Measurements from ENCODE around the gene NPY5R.

Gene NPY5R

DNA sequence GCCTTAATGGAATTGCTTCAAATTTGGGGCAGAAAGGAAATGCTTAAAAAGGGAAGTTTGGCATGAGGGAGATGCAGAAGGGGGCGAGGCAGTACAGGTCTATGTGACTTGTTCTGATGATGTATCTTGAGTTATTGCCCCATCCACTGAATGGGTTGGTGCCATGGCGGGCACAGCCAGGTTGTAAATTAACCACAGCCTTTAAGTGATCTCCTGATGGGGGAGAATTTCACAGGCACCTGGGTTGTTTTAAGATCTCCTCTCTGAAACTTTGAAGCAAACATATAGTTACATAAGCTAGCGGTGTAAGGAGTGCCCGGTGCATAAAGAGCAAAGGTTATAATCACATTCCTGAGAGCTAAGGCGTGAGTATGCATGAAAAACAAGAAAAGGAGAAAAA is 37.0 kb downstream of the NPY5R start:
- Mint-ChIP-seq H3K27me3 (ENCODE audit: low read depth) (no peaks in the 10 kb centered on the region), H3K36me3 (ENCODE audit: low read depth) (no peaks in the 10 kb centered on the region), H3K4me1 (no peaks in the 10 kb centered on the region), H3K9me3 (no peaks in the 10 kb centered on the region), H3K27ac (peak overlapping the region in 1 of 3 experiments; percentile 85), H3K4me3 (no peak overlapping the region)
- TF ChIP-seq, protein P1, sequence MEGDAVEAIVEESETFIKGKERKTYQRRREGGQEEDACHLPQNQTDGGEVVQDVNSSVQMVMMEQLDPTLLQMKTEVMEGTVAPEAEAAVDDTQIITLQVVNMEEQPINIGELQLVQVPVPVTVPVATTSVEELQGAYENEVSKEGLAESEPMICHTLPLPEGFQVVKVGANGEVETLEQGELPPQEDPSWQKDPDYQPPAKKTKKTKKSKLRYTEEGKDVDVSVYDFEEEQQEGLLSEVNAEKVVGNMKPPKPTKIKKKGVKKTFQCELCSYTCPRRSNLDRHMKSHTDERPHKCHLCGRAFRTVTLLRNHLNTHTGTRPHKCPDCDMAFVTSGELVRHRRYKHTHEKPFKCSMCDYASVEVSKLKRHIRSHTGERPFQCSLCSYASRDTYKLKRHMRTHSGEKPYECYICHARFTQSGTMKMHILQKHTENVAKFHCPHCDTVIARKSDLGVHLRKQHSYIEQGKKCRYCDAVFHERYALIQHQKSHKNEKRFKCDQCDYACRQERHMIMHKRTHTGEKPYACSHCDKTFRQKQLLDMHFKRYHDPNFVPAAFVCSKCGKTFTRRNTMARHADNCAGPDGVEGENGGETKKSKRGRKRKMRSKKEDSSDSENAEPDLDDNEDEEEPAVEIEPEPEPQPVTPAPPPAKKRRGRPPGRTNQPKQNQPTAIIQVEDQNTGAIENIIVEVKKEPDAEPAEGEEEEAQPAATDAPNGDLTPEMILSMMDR (IDR thresholded peaks at IDR 0.05; ENCODE audit: unreplicated experiment in 3 of 3) = no peak

DNA sequence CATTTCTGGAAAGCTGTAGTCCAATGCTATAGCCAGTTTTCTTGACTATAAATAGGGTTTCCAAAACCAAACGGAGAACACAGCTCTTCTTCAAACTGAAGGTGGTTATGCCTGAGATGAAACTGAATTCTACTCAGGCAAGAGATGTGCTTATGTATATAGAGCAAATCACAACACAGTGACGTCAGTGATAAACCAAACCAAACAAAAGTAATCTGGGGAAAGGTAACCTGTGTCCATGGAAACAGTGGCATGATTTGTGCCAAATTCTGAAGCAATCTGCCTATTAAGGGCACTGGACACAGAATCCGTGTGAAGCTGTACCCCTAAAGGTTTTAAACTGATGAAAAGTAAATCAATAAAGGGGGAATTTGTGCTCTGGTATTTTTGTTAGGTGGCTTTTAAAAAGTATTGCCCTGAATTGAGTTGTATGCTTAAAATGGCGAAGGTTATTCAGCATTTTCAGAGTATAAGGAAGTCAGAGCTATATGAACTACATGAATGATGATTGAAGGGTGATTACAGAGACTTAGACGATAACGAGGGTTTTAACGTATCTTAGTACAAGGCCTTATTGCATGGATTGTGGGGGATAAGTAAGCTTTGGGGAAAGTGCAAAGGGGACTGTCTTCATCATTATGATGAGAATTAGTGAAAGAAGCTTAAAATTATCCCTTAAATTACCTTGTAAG is 38.6 kb downstream of the NPY5R start:
- H3K27me3 Mint-ChIP-seq (ENCODE audit: low read depth) = no peaks in the 10 kb centered on the region
- H3K27ac Mint-ChIP-seq = no peak overlapping the region
- no peaks in the 10 kb centered on the region for H3K36me3 Mint-ChIP-seq (ENCODE audit: low read depth)
- H3K4me1 Mint-ChIP-seq = no peaks in the 10 kb centered on the region
- H3K9me3 Mint-ChIP-seq = no peaks in the 10 kb centered on the region
- no peak overlapping the region for H3K4me3 Mint-ChIP-seq
- TF ChIP-seq, protein P1 (IDR thresholded peaks at IDR 0.05; ENCODE audit: unreplicated experiment in 3 of 3) = no peak

DNA sequence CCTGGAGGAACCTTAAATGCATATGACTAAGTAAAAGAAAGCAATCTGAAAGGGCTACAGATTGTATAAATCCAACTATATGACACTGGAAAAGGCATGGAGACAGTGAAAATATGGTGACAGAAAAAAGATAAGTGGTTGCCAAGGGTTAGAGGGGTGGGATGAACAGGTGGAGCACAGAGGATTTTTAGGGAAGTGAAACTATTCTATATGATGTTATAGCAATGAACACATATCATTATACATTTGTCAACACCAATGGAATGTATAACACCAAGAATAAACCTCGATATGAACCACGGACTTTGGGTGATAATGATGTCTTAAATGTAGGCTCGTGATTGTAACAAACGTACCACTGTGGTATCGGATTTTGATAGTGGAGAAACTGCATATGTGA is 40.7 kb downstream of the NPY5R start:
- no peaks in the 10 kb centered on the region for H3K27me3 Mint-ChIP-seq (ENCODE audit: low read depth)
- no peaks in the 10 kb centered on the region for H3K36me3 Mint-ChIP-seq (ENCODE audit: low read depth)
- H3K27ac Mint-ChIP-seq = no peak overlapping the region
- H3K9me3 Mint-ChIP-seq = no peaks in the 10 kb centered on the region
- no peak overlapping the region for H3K4me3 Mint-ChIP-seq
- H3K4me1 Mint-ChIP-seq = no peaks in the 10 kb centered on the region
- TF ChIP-seq, protein P1 (IDR thresholded peaks at IDR 0.05; ENCODE audit: unreplicated experiment in 3 of 3) = no peak

DNA sequence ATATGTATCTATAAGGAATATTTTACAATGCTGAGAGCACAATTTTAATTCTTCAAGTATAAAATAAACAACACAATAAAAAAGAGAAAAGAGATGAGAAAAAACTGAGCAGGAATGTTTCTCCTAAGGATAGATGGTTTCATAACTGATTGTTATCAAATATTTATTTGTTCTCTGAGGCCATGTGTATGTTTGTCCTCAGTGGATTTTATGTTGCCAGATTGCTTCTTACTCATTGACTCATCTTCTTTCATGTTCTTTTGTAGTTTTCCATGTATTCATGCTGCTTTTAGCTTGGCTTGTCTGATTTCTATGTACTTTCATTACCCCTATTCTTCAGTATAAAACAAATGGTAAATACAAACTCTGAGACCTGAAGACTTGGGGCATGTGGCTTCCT is 41.2 kb downstream of the NPY5R start:
- H3K27ac Mint-ChIP-seq = no peak overlapping the region
- H3K27me3 Mint-ChIP-seq (ENCODE audit: low read depth) = no peaks in the 10 kb centered on the region
- no peak overlapping the region for H3K4me3 Mint-ChIP-seq
- no peaks in the 10 kb centered on the region for H3K36me3 Mint-ChIP-seq (ENCODE audit: low read depth)
- no peaks in the 10 kb centered on the region for H3K4me1 Mint-ChIP-seq
- no peaks in the 10 kb centered on the region for H3K9me3 Mint-ChIP-seq
- TF ChIP-seq, protein P1 (IDR thresholded peaks at IDR 0.05; ENCODE audit: unreplicated experiment in 3 of 3) = no peak

DNA sequence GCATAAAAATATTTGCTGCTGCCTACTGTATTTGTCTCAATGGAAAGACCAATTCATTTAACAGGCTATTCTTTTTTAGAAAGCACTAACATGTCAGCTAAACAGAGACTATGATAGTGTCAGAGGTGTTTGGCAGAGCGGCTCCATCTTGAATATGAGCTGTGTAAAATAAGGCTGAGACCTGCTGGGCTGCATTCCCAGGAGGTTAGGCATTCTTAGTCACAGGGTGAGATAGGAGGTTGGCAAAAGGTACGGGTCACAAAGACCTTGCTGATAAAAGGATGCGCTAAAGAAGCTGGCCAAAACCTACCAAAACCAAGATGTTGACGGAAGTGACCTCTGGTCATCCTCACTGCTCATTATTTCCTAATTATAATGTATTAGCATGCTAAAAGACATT is 41.8 kb downstream of the NPY5R start:
- Mint-ChIP-seq H3K27me3 (ENCODE audit: low read depth) (no peaks in the 10 kb centered on the region), H3K36me3 (ENCODE audit: low read depth) (no peaks in the 10 kb centered on the region), H3K4me1 (no peaks in the 10 kb centered on the region), H3K4me3 (no peak overlapping the region), H3K9me3 (no peaks in the 10 kb centered on the region), H3K27ac (no peak overlapping the region)
- TF ChIP-seq, protein P1 (IDR thresholded peaks at IDR 0.05; ENCODE audit: unreplicated experiment in 3 of 3) = no peak

DNA sequence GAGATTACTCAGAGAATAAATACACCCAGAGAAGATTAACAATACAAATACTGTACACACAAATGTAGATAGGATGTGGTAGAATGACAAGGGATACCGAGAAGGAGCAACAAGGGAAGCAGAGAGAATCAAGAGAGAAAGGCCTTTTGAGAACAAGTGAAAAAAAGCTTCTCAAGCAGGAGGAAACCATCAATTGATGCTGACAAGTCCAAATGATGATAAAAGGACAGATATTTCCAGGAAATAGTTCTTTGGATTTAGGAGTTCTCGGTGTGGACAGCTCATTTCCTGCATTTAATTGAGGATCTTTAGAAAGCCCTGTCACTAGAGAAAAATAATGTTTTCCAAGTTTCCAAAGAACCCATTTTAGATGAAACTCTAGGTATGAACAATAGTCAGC is 48.1 kb downstream of the NPY5R start:
- H3K4me3 Mint-ChIP-seq = no peak overlapping the region
- no peaks in the 10 kb centered on the region for H3K36me3 Mint-ChIP-seq (ENCODE audit: low read depth)
- peak overlapping the region in 2 of 3 experiments; percentile 7 to 9 for H3K27ac Mint-ChIP-seq
- H3K9me3 Mint-ChIP-seq = no peaks in the 10 kb centered on the region
- TF ChIP-seq, protein P1 (IDR thresholded peaks at IDR 0.05; ENCODE audit: unreplicated experiment in 3 of 3) = no peak
- H3K27me3 Mint-ChIP-seq (ENCODE audit: low read depth) = no peaks in the 10 kb centered on the region
- H3K4me1 Mint-ChIP-seq = peaks cover 5% of the 10 kb centered on the region

Data from nephron (organoid).